ENCODE results near the gene CCDC71.

DNA sequence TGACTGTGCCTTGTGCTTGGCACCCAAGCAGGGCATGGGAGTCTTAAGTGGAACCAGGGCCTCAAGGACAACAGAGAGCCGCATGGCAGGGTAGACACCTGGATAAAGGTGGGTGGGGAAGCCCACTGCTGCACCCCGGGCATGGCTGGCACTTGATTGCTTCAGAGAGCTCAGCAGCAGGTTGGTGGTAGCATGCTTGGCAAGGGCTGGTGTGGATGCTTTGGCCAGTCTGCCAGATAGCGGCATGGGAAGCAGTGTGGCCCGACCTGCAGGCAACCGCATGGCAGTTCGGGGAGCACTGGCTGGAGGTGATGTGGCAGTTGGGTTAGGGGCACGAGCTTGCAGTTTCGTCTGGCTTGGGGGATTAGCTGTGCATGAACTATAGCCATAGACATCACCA lies 2.5 kb downstream of the CCDC71 start:
- TF ChIP-seq, protein P1, sequence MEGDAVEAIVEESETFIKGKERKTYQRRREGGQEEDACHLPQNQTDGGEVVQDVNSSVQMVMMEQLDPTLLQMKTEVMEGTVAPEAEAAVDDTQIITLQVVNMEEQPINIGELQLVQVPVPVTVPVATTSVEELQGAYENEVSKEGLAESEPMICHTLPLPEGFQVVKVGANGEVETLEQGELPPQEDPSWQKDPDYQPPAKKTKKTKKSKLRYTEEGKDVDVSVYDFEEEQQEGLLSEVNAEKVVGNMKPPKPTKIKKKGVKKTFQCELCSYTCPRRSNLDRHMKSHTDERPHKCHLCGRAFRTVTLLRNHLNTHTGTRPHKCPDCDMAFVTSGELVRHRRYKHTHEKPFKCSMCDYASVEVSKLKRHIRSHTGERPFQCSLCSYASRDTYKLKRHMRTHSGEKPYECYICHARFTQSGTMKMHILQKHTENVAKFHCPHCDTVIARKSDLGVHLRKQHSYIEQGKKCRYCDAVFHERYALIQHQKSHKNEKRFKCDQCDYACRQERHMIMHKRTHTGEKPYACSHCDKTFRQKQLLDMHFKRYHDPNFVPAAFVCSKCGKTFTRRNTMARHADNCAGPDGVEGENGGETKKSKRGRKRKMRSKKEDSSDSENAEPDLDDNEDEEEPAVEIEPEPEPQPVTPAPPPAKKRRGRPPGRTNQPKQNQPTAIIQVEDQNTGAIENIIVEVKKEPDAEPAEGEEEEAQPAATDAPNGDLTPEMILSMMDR (IDR thresholded peaks at IDR 0.05), result no peak
- TF ChIP-seq POLR2A (IDR thresholded peaks at IDR 0.05), result no peak
